Ishikawa (cell line): ENCODE data around the gene MRGPRG.

Source experiments
- CEBPB ChIP-seq: IDR thresholded peaks from 2 replicates; pipeline ENCODE4 v1.6.1; 2012
- CREB1 ChIP-seq: IDR thresholded peaks from 2 replicates; pipeline ENCODE4 v1.6.1; 2012; ENCODE audit warnings: low read depth
- EGR1 ChIP-seq: IDR thresholded peaks from 2 replicates; pipeline ENCODE4 v1.6.1; 2012
- EP300 ChIP-seq: IDR thresholded peaks from 2 replicates; pipeline ENCODE4 v1.6.1; 2012; ENCODE audit warnings: borderline replicate concordance
- MAX ChIP-seq: IDR thresholded peaks from 2 replicates; pipeline ENCODE4 v1.6.1; 2012
- RAD21 ChIP-seq: IDR thresholded peaks from 2 replicates; pipeline ENCODE4 v1.6.1; 2012; ENCODE audit warnings: low read depth
- TAF1 ChIP-seq: IDR thresholded peaks from 2 replicates; pipeline ENCODE4 v1.6.1; 2012; ENCODE audit warnings: low read depth, mild to moderate bottlenecking
- TCF12 ChIP-seq: IDR thresholded peaks from 2 replicates; pipeline ENCODE4 v1.6.1; 2012; ENCODE audit warnings: low read depth
- ZBTB7A ChIP-seq: IDR thresholded peaks from 2 replicates; pipeline ENCODE4 v1.6.1; 2012; ENCODE audit warnings: low read depth
- TF ChIP-seq, protein P1 (sequence below): IDR thresholded peaks from 2 replicates; pipeline ENCODE4 v1.6.1; 2012; ENCODE audit warnings: low read depth, mild to moderate bottlenecking

DNA sequence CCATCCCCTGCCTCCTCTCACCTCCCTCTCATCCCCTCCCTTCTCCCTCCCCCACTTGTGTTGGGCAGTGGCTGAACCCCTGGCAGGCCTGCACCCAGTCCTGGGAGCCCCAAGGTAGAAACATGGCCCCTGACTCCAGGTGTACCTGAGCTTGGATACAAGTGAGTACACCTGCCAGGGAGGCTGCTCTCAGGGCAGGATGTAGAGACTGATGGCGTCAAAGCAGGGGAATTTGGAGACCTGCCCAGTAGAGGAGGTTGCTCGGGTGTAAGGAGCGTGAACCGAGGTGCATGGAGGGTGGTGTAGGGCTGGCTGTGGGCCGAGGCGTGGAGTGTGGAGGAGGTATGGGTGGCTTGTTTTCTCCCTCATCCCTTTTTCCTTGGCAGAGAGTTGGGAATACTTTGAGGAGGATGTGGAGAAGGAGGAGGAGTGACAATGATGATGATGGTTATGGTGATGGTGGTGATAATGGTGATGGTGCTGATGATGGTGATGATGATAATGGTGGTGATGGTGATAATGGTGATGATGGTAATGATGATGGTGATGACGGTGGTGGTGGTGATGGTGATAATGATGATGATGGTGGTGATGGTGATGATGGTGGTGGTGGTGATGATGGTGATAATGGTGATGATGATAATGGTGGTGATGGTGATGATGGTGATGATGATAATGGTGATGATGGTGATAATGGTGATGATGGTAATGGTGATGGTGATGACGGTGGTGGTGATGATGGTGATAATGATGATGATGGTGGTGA, 12.3 kb downstream of the MRGPRG start:
- TF ChIP-seq TCF12 (no peak), EP300 (no peak), CEBPB (no peak), CREB1 (no peak), MAX (no peak), ZBTB7A (no peak), TAF1 (no peak), EGR1 (no peak), RAD21 (no peak)
- TF ChIP-seq, protein P1, sequence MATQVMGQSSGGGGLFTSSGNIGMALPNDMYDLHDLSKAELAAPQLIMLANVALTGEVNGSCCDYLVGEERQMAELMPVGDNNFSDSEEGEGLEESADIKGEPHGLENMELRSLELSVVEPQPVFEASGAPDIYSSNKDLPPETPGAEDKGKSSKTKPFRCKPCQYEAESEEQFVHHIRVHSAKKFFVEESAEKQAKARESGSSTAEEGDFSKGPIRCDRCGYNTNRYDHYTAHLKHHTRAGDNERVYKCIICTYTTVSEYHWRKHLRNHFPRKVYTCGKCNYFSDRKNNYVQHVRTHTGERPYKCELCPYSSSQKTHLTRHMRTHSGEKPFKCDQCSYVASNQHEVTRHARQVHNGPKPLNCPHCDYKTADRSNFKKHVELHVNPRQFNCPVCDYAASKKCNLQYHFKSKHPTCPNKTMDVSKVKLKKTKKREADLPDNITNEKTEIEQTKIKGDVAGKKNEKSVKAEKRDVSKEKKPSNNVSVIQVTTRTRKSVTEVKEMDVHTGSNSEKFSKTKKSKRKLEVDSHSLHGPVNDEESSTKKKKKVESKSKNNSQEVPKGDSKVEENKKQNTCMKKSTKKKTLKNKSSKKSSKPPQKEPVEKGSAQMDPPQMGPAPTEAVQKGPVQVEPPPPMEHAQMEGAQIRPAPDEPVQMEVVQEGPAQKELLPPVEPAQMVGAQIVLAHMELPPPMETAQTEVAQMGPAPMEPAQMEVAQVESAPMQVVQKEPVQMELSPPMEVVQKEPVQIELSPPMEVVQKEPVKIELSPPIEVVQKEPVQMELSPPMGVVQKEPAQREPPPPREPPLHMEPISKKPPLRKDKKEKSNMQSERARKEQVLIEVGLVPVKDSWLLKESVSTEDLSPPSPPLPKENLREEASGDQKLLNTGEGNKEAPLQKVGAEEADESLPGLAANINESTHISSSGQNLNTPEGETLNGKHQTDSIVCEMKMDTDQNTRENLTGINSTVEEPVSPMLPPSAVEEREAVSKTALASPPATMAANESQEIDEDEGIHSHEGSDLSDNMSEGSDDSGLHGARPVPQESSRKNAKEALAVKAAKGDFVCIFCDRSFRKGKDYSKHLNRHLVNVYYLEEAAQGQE, result no peak
